HCEC 1CT (cell line): Measurements from ENCODE around the gene SETD5.
"Not testable (repeated sequence)": the region's sequence is repeated elsewhere in the genome, so short reads cannot be mapped to it uniquely, and the experiment has no call there.

Experiments
- DNase-seq: peaks from one replicate; pipeline ENCODE4 v3.0.0-alpha.2; 2017

SETD5 gene

DNA sequence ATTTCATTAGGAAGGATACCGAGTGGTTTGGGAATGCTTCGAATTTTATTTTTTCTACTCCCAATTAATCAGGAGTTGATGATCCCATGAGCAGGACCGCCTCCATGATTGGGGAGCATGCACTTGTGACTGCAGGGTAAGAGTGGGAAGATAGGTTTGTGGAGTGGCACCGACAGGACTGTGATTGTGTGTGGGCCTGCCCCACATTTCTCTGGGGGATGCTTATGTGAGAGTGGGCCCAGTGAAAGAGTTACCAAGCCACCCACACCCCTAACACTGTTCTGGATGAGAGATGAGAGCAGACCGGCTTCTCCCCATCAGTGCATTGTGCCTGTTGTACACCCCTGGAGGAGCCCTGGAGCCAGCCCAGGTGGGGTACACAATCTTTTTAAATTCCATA lies 79.5 kb downstream of the SETD5 start:
- no peak for DNase-seq

DNA sequence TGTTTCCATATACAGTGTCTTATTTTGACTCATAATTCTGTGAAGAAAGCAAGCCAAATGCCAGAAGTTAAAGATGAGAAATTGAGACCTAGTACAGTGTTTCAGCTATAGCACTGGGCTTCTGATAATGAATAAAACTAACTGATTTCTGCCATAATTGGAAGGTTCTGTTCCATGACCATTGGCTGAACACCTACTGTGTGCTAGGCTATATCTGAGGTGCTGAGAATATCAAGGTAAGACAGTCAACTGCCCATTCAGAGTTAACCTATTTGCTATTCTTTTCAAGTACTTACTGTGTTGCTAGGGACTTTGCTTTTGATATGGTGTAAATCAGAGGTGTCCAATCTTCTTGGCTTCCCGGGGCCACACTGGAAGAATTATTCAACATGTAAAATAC lies 82.8 kb downstream of the SETD5 start:
- no peak for DNase-seq

DNA sequence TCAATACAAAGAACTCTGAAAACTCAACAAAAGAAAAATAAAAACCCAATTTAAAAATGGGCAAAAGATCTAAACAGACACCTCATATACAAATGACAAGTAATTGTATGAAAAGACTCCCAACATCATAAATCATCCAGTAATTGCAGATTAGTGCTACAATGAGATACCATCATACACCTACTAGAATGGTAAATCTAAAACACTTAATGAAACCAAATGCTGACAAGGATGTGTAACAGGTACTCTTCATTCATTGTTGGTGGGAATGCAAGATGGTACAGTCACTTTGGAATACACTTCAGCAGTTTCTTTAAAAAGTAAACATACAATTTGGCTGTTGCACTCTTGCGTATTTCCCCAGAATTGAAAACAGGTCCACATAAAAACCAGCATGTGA lies 87.8 kb downstream of the SETD5 start:
- no peak for DNase-seq

DNA sequence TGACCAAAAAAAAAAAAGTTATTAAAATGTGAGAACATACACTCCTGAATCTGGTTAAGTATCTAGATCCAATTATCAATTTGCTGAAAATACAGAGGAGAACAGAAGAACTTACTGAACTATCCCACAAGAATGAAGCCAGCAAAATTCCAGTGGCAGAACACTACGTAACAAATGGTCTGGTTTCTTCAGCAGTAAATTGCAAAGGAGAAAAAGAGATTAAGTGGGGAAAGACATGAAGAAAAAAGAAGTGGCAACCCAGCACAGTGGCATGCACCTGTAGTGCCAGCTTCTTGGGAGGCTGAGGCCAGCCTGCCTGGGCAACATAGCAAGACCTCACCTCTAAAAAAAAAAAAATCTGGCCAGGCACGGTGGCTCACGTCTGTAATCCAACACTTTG lies 94.1 kb downstream of the SETD5 start:
- DNase-seq, result no peak

DNA sequence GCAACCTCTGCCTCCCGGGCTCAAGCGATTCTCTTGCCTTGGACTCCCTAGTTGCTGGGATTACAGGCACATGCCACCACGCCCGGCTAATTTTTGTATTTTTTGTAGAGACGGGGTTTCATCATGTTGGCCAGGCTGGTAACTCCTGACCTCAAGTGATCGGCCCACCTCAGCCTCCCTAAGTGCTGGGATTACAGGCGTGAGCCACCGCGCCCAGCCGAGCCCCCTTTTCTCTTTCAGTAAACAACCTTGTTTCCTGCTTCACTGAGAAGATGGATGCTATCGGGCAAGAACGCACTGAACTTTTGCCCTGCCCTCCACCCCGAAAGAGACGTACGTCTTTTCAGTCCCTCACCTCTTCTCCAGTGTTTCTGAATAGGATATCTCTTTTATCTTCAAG lies 96.6 kb downstream of the SETD5 start:
- not testable (repeated sequence) for DNase-seq

DNA sequence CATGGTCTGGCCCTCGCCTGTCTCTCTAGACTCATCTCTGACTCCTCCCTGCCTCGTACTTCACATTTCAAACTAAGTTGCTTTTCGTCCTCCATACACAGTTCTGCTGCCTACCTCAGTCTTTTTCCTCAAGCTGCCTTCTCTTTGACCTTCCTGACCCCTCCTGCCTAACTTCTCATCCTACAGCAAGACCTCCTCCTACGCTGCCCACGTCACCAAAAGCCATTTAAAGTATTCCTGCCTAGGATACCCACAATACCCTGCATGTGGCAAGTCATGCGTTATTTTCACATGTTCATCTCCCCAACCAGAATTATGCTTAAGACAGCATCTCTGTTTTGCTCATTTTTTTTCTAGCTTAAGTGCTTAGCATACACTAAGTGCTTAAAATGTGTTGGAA lies 99.5 kb downstream of the SETD5 start:
- no peak for DNase-seq

DNA sequence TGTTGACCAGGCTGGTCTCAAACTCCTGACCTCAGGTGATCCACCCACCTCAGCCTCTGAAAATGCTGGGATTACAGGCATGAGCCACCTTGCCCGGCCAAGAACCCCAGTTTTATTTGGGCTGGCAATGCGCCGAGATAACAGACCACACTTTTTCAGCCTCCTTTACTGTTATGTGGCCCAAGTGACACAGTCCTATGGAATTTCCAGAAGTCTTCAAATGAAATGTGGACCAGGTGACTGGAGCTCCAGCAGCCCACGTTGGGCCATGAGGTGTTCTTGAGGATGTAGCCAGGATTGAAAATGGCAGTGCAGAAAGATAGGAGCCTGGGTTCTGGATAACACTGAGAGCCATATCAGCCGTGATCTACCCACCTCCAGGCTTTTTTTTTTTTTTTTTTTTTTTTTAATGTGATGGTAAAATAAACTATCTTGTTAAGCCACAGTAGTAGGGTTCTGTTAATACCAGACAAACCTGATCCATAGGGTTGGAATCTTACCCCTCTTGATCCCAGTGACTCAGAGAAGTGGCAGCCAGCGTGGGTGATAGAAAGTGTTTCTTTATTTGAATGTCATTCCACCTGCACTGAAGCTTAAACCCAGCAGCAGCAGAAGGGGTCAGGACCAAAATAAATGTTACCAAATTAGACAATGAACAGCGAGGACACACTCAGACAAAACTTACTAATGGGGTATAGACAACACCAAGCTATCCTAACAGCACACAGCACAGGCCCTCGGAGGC lies 100.6 kb downstream of the SETD5 start:
- DNase-seq, result peak; percentile 59

DNA sequence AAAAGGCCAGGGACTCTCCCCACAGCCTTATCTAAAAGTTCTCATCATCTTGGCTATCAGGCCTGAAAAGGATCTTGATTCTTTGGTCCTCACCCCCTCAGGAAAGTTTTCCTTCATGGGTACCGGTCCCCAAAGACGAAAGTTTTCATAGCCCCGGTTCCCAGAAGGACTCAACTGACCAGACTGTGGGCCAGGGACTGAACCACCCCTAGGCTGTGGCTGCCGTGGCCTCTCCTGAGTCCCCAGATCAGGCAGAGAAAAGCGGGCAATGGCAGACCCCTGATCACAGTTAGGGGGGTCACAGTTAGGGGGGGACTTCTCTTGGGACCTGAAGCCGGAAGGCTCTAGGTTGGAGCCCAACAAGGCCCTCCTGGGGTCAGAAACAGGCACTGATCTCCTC lies 101.4 kb downstream of the SETD5 start:
- no peak for DNase-seq

DNA sequence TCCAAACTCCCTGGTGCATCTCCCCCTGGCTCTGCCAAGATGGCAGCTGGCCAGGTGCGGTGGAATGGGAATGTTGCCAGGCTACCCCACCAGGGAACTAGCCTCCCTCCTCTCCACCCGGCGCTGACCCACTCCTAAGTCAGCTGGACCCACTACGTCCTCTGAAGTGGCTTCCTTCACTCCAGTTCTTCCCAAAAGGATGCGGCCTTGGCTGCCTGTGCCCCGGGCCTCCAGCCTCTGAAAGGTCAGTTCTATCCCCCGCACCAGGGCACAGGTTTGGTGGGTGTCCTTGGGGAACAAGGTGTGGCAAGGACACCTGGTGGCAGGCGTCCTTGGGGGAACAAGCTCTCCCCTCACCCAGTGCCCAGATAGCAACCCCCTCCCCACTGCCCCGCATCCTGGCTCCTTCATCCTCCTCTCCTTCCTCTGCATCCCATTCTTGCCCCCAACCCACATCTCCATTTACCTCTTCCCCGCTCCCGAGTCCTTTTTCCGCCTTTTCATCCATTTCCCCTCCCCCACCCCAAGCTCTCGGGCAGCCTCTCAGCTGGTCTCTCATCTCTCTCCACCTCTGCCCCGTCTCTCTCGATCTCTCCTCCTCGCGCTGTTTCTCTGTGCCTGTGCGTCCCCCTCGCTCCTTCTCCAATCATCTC lies 102.2 kb downstream of the SETD5 start:
- no peak for DNase-seq

DNA sequence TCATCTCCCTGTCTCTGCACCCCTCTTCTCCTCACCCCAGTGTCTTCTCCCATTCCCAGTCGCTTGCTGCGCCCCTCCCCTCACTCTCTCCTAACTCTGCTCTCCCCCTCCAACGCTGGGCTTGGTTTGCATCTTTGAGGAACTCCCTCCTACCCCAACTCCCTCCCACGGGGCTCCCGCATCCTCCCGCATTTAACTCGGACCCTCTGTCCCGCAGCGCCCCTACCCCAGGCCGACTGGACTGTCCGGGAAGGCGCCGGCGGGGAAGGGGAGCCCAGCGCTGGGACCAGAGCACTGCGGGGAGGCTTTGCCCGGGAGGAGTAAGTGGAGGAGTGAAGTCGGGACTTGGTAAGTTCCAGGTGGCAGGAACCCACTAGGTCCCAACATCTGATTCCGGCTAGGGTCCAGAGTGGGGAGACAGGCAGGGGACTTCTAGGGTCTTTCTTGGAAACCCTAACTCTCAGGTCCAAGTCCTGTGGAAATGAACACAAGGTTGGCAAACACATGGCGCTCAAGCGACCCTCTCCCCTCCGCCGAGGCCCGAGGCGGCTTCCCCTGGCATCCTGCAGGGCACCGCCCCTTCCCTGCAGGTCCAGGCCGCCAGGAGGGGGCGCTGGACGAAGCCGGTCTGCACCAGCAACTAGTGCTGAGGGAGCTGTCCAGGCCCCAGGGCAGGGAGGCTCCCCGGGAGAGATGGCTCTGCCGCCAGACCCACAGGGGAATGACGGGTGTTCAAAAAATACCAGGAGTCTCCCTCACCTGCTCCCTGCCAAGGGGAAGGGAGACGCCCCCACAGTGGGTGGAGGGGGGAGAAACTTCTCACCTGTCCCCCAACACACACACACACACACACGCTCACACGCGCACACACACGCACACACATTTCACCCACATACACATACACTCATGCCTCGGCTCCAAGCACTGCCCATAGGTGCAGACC lies 103.0 kb downstream of the SETD5 start:
- DNase-seq, result peak; percentile 46

DNA sequence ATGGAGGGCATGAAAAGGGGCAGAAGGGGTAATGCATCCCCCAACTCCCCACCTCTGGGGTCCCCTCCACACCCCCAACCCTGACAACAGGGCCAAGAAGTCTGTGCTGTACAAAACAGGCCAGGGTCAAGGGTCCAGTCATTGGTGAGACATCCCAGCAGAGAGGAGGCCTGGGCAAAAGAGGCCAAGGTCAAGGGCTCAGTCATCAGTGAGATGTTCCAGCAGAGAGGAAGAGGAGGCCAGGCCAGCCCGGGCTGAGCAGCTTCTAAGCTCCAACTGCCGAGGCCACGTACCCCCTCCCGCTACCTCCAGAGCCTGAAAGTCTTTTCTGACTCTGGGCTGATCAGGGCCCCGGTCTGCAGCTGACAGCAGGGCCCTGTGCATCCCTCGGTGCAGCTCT lies 103.8 kb downstream of the SETD5 start:
- no peak for DNase-seq

DNA sequence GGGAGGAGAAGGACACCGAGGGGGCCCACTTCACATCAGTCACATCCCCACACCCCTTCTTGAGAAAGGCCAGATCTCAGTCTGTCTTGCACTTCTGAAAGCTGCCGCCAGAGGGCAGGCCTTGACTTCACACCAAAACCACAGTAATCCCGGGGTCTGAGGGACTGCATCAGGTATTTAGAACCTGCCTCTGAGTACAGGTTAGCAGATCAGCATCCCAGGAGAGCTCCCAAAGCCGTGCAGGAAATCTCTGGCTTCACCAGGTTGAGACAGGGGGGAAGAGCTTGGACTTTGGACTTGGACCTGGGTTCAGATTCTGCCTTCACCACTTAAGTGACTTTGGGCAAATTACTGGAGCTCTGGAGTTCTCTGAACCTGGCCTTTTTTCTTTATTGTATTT lies 105.9 kb downstream of the SETD5 start:
- DNase-seq, result no peak

DNA sequence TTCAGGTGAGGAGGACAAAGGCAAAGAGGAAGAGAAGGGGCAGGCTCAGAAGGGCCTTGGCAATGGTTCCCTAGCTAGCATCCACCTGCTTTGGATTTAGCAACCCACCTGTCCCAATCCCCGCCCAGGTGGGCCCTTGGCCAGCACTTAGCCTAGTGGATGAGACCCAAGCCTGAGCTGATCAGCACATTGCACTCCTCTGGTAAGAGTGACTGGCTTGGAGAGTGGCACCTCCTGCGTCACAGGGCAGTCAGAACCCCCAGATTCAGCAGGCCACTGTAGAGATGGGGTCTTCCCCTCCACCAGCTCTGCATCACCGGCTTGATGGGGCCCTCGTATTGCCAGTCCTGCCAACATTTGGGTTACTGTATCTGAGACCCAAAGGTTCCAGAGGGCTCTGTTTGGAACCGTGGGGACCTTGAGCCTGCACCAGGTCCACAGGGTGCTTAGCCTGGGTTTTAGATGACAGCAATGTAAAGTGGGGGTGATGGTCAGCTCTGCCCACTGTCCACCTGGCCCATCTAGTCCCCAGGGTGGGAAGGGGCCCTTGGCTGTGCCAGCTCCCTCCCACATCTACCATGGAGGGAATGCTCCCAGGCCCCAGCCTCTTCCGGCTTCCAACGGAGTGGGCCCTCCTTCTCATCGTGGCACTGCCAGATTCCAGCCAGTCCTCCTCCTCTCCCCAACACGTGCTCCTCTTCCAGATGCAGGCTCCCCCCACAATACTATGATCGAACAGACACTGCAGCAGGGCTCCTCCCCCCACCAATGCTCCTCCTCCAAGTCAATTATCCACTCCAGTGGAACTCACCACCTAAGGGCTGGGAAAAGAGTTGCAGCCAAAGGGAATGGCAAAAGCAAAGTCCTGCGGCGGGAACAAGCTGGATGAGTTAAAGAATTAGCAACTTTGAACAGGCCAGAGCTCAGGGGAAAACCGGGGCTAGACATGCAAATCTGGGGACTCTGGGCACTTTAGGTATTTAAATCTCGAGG lies 110.5 kb downstream of the SETD5 start:
- DNase-seq, result no peak

DNA sequence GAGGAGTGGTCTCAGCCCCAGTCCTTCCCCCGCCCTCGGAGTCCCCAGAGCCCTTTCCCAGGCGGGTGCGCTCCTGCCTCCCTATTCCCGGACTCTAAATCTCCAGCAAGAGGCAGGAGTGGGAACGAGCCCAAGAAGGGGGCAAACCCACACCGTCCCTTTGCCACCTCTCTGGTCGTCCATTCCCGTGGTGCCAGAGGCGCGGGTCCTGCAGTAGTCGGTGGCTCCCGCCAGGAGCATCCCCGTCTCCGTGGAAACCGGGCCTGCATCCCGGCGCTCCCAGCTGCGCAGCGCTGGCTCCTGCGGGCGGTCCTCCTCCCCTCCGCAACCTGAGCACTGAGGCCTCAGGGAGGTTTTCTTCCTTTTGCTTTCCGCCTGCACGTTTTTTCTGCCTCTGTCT lies 111.4 kb downstream of the SETD5 start:
- no peak for DNase-seq

DNA sequence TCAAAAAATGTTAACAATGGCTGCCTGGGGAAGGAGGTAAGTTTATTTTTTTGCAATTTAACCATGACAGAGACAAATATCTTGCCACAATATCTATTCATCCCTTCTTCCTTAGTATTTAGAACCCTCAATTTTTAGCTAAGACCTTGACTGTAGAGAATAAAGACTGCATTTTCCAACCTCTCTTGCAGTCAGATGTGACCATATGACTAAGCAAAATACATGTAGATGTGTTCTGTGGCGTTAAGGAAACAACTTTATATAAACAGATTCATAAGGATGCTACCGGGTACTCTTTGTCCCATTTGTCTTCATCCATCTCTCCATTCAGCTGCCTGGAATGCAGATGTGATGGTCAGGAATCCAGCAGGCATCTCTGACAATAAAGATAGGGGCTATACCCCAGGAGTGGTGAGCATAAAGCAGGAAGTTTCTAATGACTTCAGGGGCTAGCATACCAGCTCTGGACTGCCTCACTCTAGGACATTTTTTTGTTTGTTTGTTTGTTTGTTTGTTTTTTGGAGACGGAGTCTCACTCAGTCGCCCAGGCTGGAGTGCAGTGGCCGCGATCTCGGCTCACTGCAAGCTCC lies 115.1 kb downstream of the SETD5 start:
- DNase-seq, result no peak

DNA sequence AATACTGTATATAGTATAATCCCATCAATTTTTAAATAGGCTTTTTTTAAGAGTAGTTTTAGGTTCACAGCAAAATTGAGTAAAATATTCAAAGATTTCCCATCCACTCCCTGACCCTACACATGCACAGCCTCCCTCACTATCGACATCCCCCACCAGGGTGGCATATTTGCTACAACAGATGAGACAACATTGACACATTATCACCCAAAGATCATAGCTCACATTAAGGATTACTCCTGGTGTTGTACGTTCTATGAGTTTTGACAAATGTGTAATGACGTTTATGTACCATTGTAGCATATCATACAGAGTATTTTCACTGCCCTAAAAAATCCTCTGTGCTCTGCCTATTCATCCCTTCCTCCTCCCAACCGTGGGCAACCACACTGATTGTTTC lies 116.9 kb downstream of the SETD5 start:
- no peak for DNase-seq

DNA sequence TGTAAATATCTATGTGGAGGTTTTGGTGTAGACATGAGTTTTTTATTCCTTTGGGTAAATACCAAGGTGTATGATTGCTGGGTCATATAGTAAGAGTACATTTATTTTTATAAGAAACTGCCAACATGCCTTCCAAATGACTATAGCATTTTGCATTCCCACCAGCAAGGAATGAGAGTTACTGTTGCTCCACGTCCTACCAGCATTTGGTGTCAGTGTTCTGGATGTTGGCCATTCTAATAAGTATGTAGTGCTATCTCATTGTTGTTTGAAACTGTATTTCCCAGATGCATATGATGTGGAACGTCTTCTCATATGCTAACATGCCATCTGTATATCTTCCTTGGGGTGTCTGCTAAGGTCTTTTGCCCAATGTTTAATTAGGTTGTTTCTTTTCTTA lies 117.5 kb downstream of the SETD5 start:
- DNase-seq, result no peak

DNA sequence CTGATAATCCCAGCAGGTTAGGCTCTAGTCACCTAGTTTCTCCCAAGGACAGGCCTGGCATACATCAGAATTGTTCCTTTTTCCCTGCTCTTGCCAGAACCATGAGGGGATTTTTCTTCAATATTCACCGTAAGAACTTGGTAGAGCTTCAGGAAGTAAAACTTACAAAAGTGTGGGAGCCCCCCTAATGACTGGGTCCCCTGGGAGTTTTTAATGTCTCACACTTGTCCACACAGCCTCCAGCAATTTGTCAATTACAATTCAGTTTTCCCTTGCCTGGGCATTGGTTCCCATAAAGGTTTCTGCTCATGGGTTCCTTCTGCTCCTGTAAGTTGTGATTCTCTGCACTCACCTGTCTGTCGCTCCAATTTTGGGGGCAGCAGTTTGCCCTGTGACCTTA lies 127.7 kb downstream of the SETD5 start:
- DNase-seq, result no peak
